Endometrial microvascular endothelial cells (primary cell): ENCODE data around the gene SCARF1. TPM values are rescaled to one million over a fixed set of nuclear protein-coding genes. Genes with fewer than 3 reads are reported as not detected.
"Not testable (repeated sequence)": the region's sequence is repeated elsewhere in the genome, so short reads cannot be mapped to it uniquely, and the experiment has no call there.

ENCODE experiments used
- in situ Hi-C: cut with HindIII; loops from 2 replicates; pipeline ENCODE4 v1.10.0; 2017; ENCODE audit warnings: low sequenced_read_pairs, low pct_unique_long_range_greater_than_20kb; ENCODE audit errors: inconsistent ontology term
- total RNA-seq: library from RNA; depleted of rRNA; stranded (reverse); fragments of >200 nt; gene quantifications from one replicate; pipeline ENCODE4 v1.2.3, GENCODE V29; 2015; ENCODE audit errors: inconsistent ontology term

SCARF1 gene
- 120 TPM for total RNA-seq

GRCh38 chr17:1645207-1646171, at the start of gene SCARF1:
Gene SCARF1, minus strand, starts transcription at chr17:1645732. Its CDS starts 35 bp downstream, at chr17:1645697.
- in situ Hi-C loops = no loop called here

DNA sequence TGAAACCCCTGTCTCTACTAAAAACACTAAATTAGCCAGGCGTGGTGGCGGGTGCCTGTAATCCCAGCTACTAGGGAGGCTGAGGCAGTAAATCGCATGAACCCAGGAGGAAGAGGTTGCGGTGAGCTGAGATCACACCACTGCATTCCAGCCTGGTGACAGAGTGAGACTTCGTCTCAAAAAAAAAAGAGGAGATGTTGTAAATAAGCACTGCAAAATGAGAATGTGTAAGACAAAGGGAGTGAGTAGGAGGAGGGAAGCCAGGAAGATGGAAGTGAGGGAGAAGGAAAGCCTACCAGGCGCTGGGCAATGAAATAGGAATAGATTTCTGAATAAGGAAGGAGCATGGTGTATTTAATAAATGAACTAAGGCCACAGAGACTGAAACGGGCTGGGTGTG, 47.8 kb upstream of the SCARF1 start:
- in situ Hi-C loops = no loop called here

- in situ Hi-C loops = no loop called here
These were observed 45.2 kb upstream of the SCARF1 start for GRCh38 chr17:1690544-1691221.

DNA sequence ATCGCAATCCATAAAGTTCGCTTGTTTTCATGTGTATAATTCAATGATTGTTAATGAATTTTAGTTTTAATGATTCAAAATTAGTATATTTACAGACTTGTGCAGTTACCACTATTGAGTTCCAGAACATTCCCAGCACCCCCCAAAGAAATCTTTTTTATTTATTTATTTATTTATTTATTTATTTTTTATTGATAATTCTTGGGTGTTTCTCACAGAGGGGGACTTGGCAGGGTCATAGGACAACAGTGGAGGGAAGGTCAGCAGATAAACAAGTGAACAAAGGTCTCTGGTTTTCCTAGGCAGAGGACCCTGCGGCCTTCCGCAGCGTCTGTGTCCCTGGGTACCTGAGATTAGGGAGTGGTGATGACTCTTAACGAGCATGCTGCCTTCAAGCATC, 42.9 kb upstream of the SCARF1 start:
- in situ Hi-C loops = not testable (repeated sequence)

- in situ Hi-C loops = no loop called here
These were observed 40.6 kb upstream of the SCARF1 start for GRCh38 chr17:1686086-1686485.

DNA sequence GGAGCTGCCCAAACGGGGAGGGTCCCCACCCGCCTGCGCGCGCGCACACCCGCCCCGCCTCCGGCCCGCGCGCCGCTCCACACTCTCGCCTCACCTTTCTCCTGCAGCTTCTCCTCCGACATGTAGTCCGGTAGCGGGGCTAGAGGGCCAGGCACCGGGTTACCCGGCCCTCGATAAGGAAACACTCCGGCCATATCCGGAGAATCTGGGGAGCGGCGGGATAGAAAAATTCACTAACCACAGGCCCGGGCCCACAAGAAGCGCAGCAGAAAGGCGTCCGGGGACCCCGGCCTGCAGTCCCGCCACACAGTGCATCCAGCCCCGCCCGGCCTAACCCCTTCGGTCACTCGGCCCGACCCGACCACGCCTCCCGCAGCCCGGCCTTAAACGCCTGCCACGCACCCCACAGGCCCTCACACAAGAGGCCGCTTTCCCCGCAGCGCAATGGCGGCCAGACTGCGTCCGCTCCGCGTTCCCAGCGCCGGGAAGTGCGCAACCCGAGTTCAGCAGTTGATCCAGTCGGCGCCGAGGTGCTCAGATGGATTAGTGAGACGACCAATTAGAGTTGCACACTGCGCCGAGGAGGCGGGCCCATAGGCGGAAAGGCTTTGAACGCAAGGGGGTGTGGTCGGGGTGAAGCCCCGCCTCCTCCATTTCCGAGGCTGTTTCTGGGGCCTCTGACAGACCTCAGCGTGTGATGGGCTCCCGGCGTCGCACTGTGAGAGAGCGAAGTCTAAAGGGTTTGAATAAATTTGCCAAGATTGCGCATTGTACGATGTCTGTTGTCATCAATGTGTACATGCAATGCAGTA, 39.1 kb upstream of the SCARF1 start, which contains the start of gene PRPF8:
Gene PRPF8, minus strand, starts transcription at position 490 of the 812 bp plus-strand sequence. Its CDS starts 296 bp downstream, at position 194.
- in situ Hi-C loops = no loop called here

DNA sequence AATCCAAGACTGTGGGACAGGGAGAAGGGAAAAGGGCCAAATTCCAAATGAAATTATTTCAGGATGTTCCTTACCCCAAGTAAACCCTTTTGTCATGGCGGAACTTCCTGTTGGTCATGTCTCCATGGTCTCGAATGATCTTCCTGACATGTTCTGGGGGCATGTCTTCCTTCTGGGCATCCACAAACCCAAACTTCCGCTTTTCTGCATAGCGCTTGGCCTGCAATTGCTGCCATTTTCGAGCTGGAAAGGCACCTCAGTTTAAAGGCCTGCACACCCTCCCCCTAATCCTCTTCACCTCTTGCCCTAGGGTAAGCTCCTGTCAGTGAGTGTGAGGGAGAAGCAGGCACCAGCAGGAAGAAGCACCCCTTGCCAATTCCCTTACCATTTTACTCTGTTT, 37.9 kb upstream of the SCARF1 start:
- in situ Hi-C loops = no loop called here

GRCh38 chr17:1676401-1676800, 30.9 kb upstream of the SCARF1 start:
- in situ Hi-C loops = no loop called here

GRCh38 chr17:1673041-1673785, 27.7 kb upstream of the SCARF1 start:
- in situ Hi-C loops = no loop called here

DNA sequence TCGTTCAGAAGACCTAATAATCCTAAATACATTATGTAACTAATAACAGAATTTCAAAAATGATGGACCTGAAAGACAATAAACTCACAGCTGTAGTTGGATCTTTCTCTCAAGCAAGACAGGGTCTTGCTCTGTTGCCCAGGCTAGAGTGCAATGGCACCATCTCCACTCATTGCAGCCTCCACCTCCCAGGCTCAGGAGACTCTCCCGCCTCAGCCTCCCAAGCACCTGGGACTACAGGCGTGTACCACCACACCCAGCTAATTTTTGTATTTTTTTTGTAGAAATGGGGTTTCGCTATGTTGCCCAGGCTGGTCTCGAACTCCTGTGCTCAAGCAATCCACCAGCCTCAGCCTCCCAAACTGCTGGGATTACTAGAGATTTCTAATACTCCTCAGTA, 18.4 kb upstream of the SCARF1 start:
- in situ Hi-C loops = not testable (repeated sequence)

- in situ Hi-C loops = no loop called here
These were observed 15.5 kb upstream of the SCARF1 start for GRCh38 chr17:1661045-1661444.

- in situ Hi-C loops = no loop called here
These were observed 12.6 kb upstream of the SCARF1 start for GRCh38 chr17:1658100-1658499.

GRCh38 chr17:1653735-1654134, 8.2 kb upstream of the SCARF1 start:
- in situ Hi-C loops = no loop called here

- in situ Hi-C loops = not testable (repeated sequence)
These were observed 7.3 kb upstream of the SCARF1 start for GRCh38 chr17:1652794-1653193.

- in situ Hi-C loops = no loop called here
These were observed 6.0 kb upstream of the SCARF1 start for GRCh38 chr17:1651559-1651844.

DNA sequence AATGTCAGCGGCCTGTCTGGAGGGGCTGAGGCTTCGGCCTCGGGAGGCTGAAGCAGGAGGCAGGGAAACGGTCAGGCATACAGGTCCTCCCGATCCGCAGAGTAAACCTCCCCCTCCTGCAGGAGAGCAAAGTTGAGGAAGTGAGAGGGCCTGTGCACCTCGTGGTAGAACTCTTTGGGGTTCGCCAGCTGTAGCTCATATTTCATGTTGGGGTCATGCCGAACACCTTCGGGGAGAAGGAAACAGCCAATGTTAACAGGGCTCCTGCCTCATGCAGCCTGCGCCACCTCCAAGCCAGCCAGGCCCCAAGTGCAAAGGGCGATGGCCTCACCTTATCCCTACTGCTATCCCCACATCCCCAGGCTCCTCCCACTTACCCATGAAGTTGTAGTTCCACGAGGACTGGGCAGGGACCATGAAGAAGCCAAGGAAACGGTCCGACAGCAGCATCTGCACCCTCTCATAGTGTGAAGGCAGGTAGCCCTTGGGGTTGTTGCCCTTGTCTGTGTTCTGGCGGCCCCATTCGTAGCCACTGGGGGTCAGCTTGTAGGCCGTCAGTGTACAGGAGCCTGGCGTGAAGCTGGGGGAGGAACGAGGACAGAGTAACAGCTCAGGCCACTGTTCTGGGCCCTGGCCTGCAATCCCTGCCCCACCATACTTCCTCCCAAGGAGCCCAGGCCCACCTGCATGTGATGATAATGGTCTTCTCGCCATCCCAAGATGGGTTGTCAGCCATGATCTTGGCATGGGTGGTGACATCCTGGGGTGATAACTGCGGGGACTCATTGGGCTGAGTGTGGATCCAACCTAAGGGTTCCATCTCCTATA, 5.4 kb upstream of the SCARF1 start:
- in situ Hi-C loops = no loop called here

DNA sequence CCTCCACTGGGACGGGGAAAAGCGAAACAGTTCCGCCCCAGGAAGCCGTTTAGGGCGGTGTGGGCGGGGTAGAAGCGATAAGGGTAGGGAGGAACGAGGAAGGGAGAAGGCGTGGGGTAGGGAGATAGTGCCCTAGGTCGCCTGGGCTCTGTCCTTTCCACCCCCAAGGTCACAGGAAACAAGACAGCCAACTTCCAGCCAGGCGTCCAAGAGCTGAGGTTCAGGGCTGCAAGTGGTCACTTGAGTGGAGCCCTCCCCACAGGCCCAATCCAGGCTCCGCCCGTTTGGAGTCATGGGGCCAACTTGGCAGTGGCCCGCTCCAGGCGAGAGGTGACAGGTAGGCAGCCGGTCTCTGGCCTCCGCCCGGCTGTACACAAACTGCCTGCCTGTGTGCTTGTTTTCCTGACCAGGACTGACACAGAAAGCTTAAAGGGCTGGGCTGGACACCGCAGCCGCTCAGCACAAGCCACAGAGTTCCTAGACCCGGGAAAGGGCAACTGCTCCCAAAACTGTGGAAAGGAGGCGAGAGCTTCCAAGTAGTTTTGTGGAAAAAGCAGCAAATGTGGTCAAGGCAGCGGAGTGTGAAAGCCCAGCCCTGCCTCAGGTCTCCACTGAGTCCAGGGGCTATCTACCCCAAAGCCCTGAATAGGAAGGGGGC, 4.4 kb upstream of the SCARF1 start, which contains the start of gene RILP:
Gene RILP, minus strand, starts transcription at position 23 of the 658 bp plus-strand sequence. CDS start 62 bp downstream, outside the sequence.
- in situ Hi-C loops = no loop called here
